NB4 (cell line): ENCODE measurements around the gene SLC25A21.

Experiments used
- CTCF ChIP-seq: IDR thresholded peaks from one replicate; pipeline ENCODE4 v1.5.1; 2012; ENCODE audit warnings: low read depth, low read length
- MAX ChIP-seq: IDR thresholded peaks from 2 replicates; pipeline ENCODE4 v1.6.1; 2011; ENCODE audit warnings: low read depth, low read length
- MYC ChIP-seq: IDR thresholded peaks from 2 replicates; pipeline ENCODE4 v1.6.1; 2011; ENCODE audit warnings: low read depth, low read length
- POLR2A ChIP-seq: IDR thresholded peaks from 2 replicates; pipeline ENCODE4 v1.6.1; 2011; ENCODE audit warnings: mild to moderate bottlenecking; ENCODE audit not compliant: insufficient read length; ENCODE audit errors: extremely low read depth

GRCh38 chr14:36741858-36742257 is 430.5 kb downstream of the SLC25A21 start:
- no peak for TF ChIP-seq CTCF
- no peak for TF ChIP-seq POLR2A
- TF ChIP-seq MYC: no peak
- TF ChIP-seq MAX: no peak
